HepG2 (cell line): Measurements from ENCODE around the gene STYXL1. TPM values are rescaled to one million over a fixed set of nuclear protein-coding genes. Genes with fewer than 3 reads are reported as not detected.

Experiments
- ARID4A ChIP-seq: sonication (generic); formaldehyde crosslinking; IDR thresholded peaks from 2 replicates; pipeline ENCODE4 v1.5.0; 2020; ENCODE audit warnings: mild to moderate bottlenecking, missing genetic modification reagents, borderline replicate concordance
- HNRNPL ChIP-seq: fragments of 200-400 bp; formaldehyde crosslinking; IDR thresholded peaks from 2 replicates; pipeline ENCODE4 v1.6.1; 2017; ENCODE audit warnings: mild to moderate bottlenecking, low read depth, low read length
- NCOR1 ChIP-seq: fragments of 200-600 bp; sonication (generic); IDR thresholded peaks from 2 replicates; pipeline ENCODE4 v1.7.0; 2017; ENCODE audit warnings: antibody characterized with exemption, low read length, borderline replicate concordance
- NONO ChIP-seq, 2 experiments: fragments of 450-650 bp in 1 of 2; sonication (generic) in 1 of 2; formaldehyde crosslinking in 1 of 2; IDR thresholded peaks in 1 of 2; conservative IDR thresholded peaks in 1 of 2; 2 replicates each; pipeline versions ENCODE4 v1.6.1 to v1.8.0; 2017 to 2022; ENCODE audit warnings: mild to moderate bottlenecking in 1 of 2, missing genetic modification reagents in 1 of 2, moderate library complexity in 1 of 2
- NR2F6 ChIP-seq, 2 experiments: IDR thresholded peaks; 2 replicates each; pipeline ENCODE4 v1.6.1; 2016; ENCODE audit warnings: antibody characterized with exemption in 1 of 2, mild to moderate bottlenecking in 1 of 2
- RFX3 ChIP-seq: IDR thresholded peaks from 2 replicates; pipeline ENCODE4 v1.6.1; 2016; ENCODE audit warnings: missing biosample characterization, missing genetic modification reagents
- SNRNP70 ChIP-seq: fragments of 200-400 bp; formaldehyde crosslinking; IDR thresholded peaks from 2 replicates; pipeline ENCODE4 v1.6.1; 2017; ENCODE audit warnings: mild to moderate bottlenecking, low read depth, low read length, moderate library complexity
- TGIF2 ChIP-seq: IDR thresholded peaks from 2 replicates; pipeline ENCODE4 v1.6.1; 2016; ENCODE audit warnings: control low read depth, missing compliant biosample characterization
- ZBTB21 ChIP-seq: sonication (generic); formaldehyde crosslinking; IDR thresholded peaks from 2 replicates; pipeline ENCODE4 v1.4.0; 2020; ENCODE audit warnings: missing genetic modification reagents
- ZNF263 ChIP-seq: sonication (generic); formaldehyde crosslinking; IDR thresholded peaks from 2 replicates; pipeline ENCODE4 v1.4.0; 2020; ENCODE audit warnings: missing genetic modification reagents
- ZNF362 ChIP-seq: sonication (generic); formaldehyde crosslinking; IDR thresholded peaks from 2 replicates; pipeline ENCODE4 v1.4.0; 2020; ENCODE audit warnings: missing genetic modification reagents, mild to moderate bottlenecking, borderline replicate concordance
- ZNF512B ChIP-seq: sonication (generic); formaldehyde crosslinking; IDR thresholded peaks from 2 replicates; pipeline ENCODE4 v1.5.1; 2020; ENCODE audit warnings: missing genetic modification reagents, mild to moderate bottlenecking, borderline replicate concordance
- ZNF574 ChIP-seq: sonication (generic); formaldehyde crosslinking; IDR thresholded peaks from 2 replicates; pipeline ENCODE4 v1.4.0; 2020; ENCODE audit warnings: missing genetic modification reagents
- ZNF605 ChIP-seq: sonication (generic); formaldehyde crosslinking; IDR thresholded peaks from 2 replicates; pipeline ENCODE4 v1.8.0; 2022; ENCODE audit warnings: mild to moderate bottlenecking, missing genetic modification reagents
- ZZZ3 ChIP-seq: sonication (generic); formaldehyde crosslinking; IDR thresholded peaks from 2 replicates; pipeline ENCODE4 v1.4.0; 2020; ENCODE audit warnings: missing genetic modification reagents, mild to moderate bottlenecking, borderline replicate concordance
- polyA plus RNA-seq, 8 experiments: library from polyadenylated mRNA; depleted of rRNA in 3 of 8; stranded (reverse) in 7 of 8; unstranded in 1 of 8; fragments of >200 nt; fragmentation: Illumina TruSeq in 4 of 8; extraction: Trizol in 4 of 8; gene quantifications; 2 replicates each; pipeline versions ENCODE4 v1.2.1 to v1.2.3, GENCODE V29; 2011 to 2016; ENCODE audit warnings: low read depth in 4 of 8, missing spikeins in 1 of 8, mixed read lengths in 1 of 8; ENCODE audit not compliant: insufficient read depth in 1 of 8
- total RNA-seq, 5 experiments: library from RNA; depleted of rRNA; stranded (reverse); fragments of >200 nt; fragmentation: Illumina TruSeq; extraction: Trizol; gene quantifications; 2 replicates each; pipeline ENCODE4 v1.2.3, GENCODE V29; 2016; ENCODE audit warnings: low read depth in 1 of 5
- TF ChIP-seq, protein P1 (sequence below): IDR thresholded peaks from 2 replicates; pipeline ENCODE4 v1.6.1; 2016

The STYXL1 gene
- total and polyA plus RNA-seq, 2 of the 13 experiments (the other 11 are each of a cell fraction or from before 2014, with no cell fraction given): 23.9 to 38.3 TPM

- TF ChIP-seq ARID4A (CRISPR knock-in tag): no peak
- peak; percentile 39; the same call in 1 of the 2 replicates for TF ChIP-seq ZNF512B (CRISPR knock-in tag)
- no peak; the same call in 1 of the 2 replicates for TF ChIP-seq TGIF2
- no peak for TF ChIP-seq ZZZ3 (CRISPR knock-in tag)
- TF ChIP-seq NONO (IDR thresholded peaks at IDR 0.05): no peak
- TF ChIP-seq NONO (CRISPR knock-in tag; conservative IDR thresholded peaks at IDR 0.05): 0 out of 2 replicates have a peak, but pooled peaks have one; percentile 29
- TF ChIP-seq ZBTB21 (CRISPR knock-in tag): no peak
- peak; percentile 52; the same call in 1 of the 2 replicates for TF ChIP-seq ZNF263 (CRISPR knock-in tag)
- TF ChIP-seq, protein P1, sequence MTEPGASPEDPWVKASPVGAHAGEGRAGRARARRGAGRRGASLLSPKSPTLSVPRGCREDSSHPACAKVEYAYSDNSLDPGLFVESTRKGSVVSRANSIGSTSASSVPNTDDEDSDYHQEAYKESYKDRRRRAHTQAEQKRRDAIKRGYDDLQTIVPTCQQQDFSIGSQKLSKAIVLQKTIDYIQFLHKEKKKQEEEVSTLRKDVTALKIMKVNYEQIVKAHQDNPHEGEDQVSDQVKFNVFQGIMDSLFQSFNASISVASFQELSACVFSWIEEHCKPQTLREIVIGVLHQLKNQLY: 0 out of 2 replicates have a peak, but pooled peaks have one; percentile 42
- peak; percentile 74 for TF ChIP-seq ZNF574 (CRISPR knock-in tag)
- 0 out of 2 replicates have a peak, but pooled peaks have one; percentile 7 for TF ChIP-seq ZNF605 (CRISPR knock-in tag)
- peak; percentile 97 for TF ChIP-seq HNRNPL
- no peak for TF ChIP-seq SNRNP70
- TF ChIP-seq ZNF362: no peak; the same call in 1 of the 2 replicates
- TF ChIP-seq NR2F6 (IDR thresholded peaks at IDR 0.05): no peak
- peak; percentile 73 for TF ChIP-seq NR2F6 (CRISPR knock-in tag; IDR thresholded peaks at IDR 0.05)
- TF ChIP-seq RFX3 (CRISPR knock-in tag): no peak
- TF ChIP-seq NCOR1: peak; percentile 35; the same call in 1 of the 2 replicates
These were observed 54.0 kb downstream of the STYXL1 start (continued) for GRCh38 chr7:75993689-75994387.
